ENCODE measurements around the gene TSPAN8. TPM values are rescaled to one million over a fixed set of nuclear protein-coding genes. Genes with fewer than 3 reads are reported as not detected.

Gene TSPAN8
- total RNA-seq, 1 experiment from 2014 or later, result 4.2 TPM

DNA sequence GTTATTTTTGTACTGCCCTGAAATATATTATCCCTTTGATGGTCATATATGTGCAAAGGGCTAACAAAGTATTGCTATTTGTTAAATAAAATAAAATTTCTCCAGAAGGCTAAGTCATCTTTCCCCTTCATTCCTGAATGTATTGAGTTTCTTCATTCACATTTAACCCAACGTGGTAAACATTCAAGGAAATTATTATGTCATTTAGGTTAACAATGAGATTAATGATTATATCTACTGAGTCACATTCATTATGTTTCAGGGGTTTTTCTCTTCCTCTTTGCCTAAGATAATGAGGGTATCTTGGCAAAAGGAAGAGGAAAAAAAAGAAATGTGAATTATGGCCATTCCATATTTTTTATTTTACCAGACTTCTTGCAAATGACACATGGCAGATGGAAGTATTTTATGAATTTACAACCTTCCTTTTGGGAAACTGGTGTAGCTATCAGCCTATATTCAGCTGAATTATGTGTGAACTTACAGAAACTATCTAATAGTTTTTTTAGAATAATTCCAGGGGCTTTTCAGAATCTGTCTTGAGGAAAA lies 27.2 kb downstream of the TSPAN8 start:
- CTCF ChIA-PET, result no interaction called here

DNA sequence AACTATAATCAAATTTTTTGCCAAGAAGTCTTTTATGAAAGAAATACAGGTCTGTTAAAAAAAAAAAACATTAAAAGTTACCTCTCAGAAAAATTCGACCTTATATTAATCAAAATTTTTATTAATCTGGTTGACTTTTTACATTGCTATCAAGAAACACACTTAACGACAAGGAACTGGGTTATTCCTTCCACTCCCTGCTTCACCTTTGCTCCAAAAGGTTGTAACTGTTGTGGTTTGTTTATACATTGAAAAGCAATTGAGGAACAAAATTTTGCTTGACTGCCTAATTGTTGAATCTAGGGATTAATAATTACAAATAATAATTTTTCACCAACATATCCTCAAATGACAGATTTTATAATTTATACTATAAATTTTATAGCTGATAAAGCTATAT lies 28.4 kb downstream of the TSPAN8 start:
- no peak for ATAC-seq

More for the DNA sequence above, 27.2 kb downstream of the TSPAN8 start:
- no peaks in the 10 kb centered on the region for H3K9me3 ChIP-seq (ENCODE audit: control insufficient read depth, insufficient read depth, low read depth, low read length)
- in situ Hi-C loops (cut with HindIII; ENCODE audit: low pct_unique_long_range_greater_than_20kb, low sequenced_read_pairs), result no loop called here
- POLR2A ChIA-PET, result no interaction called here
- H3K4me3 ChIP-seq (ENCODE audit: low read depth in 2 of 2, low read length in 2 of 2), result no peak overlapping the region
- DNase-seq (ENCODE audit: low read depth, low spot score) (no peak), ATAC-seq (no peak)
- TF ChIP-seq SIN3A (IDR thresholded peaks at IDR 0.05; ENCODE audit: borderline replicate concordance, insufficient read depth, low read depth, low read length) (no peak), TCF7L2 (IDR thresholded peaks at IDR 0.05; ENCODE audit: low read depth, low read length) (no peak), POLR2AphosphoS5 (IDR thresholded peaks at IDR 0.05; ENCODE audit: low read depth, low read length) (no peak)
- TF ChIP-seq, protein P1, sequence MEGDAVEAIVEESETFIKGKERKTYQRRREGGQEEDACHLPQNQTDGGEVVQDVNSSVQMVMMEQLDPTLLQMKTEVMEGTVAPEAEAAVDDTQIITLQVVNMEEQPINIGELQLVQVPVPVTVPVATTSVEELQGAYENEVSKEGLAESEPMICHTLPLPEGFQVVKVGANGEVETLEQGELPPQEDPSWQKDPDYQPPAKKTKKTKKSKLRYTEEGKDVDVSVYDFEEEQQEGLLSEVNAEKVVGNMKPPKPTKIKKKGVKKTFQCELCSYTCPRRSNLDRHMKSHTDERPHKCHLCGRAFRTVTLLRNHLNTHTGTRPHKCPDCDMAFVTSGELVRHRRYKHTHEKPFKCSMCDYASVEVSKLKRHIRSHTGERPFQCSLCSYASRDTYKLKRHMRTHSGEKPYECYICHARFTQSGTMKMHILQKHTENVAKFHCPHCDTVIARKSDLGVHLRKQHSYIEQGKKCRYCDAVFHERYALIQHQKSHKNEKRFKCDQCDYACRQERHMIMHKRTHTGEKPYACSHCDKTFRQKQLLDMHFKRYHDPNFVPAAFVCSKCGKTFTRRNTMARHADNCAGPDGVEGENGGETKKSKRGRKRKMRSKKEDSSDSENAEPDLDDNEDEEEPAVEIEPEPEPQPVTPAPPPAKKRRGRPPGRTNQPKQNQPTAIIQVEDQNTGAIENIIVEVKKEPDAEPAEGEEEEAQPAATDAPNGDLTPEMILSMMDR (IDR thresholded peaks at IDR 0.05), result no peak
- TF ChIP-seq, protein P2, sequence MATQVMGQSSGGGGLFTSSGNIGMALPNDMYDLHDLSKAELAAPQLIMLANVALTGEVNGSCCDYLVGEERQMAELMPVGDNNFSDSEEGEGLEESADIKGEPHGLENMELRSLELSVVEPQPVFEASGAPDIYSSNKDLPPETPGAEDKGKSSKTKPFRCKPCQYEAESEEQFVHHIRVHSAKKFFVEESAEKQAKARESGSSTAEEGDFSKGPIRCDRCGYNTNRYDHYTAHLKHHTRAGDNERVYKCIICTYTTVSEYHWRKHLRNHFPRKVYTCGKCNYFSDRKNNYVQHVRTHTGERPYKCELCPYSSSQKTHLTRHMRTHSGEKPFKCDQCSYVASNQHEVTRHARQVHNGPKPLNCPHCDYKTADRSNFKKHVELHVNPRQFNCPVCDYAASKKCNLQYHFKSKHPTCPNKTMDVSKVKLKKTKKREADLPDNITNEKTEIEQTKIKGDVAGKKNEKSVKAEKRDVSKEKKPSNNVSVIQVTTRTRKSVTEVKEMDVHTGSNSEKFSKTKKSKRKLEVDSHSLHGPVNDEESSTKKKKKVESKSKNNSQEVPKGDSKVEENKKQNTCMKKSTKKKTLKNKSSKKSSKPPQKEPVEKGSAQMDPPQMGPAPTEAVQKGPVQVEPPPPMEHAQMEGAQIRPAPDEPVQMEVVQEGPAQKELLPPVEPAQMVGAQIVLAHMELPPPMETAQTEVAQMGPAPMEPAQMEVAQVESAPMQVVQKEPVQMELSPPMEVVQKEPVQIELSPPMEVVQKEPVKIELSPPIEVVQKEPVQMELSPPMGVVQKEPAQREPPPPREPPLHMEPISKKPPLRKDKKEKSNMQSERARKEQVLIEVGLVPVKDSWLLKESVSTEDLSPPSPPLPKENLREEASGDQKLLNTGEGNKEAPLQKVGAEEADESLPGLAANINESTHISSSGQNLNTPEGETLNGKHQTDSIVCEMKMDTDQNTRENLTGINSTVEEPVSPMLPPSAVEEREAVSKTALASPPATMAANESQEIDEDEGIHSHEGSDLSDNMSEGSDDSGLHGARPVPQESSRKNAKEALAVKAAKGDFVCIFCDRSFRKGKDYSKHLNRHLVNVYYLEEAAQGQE (IDR thresholded peaks at IDR 0.05; ENCODE audit: insufficient read depth in 1 of 2, low read depth in 2 of 2, low read length in 1 of 2), result no peak
- H3K36me3 ChIP-seq (ENCODE audit: control insufficient read depth, insufficient read depth, low read length), result no peaks in the 10 kb centered on the region
- H3K27ac ChIP-seq (ENCODE audit: low read length), result no peak overlapping the region
- BruUV-seq (replicated peaks), result no TSS peak
- no peaks in the 10 kb centered on the region for H3K27me3 ChIP-seq (ENCODE audit: control insufficient read depth, insufficient read depth, low read length)
- no peaks in the 10 kb centered on the region for H3K4me1 ChIP-seq (ENCODE audit: control insufficient read depth, insufficient read depth, low read length)
- intact Hi-C loops (cut with micrococcal nuclease; ENCODE audit: unreplicated experiment), result loop anchor here (10.0 kb wide), 1 partner anchor 46 kb away; no protein-coding TSS in a partner anchor

More for the DNA sequence above, 28.4 kb downstream of the TSPAN8 start:
- no TSS peak for BruUV-seq (replicated peaks)
- TF ChIP-seq, protein P2 (IDR thresholded peaks at IDR 0.05; ENCODE audit: insufficient read depth in 1 of 2, low read depth in 2 of 2, low read length in 1 of 2), result no peak
- TF ChIP-seq POLR2AphosphoS5 (IDR thresholded peaks at IDR 0.05; ENCODE audit: low read depth, low read length) (no peak), TCF7L2 (IDR thresholded peaks at IDR 0.05; ENCODE audit: low read depth, low read length) (no peak), SIN3A (IDR thresholded peaks at IDR 0.05; ENCODE audit: borderline replicate concordance, insufficient read depth, low read depth, low read length) (no peak)
- TF ChIP-seq, protein P1 (IDR thresholded peaks at IDR 0.05), result no peak
- Histone ChIP-seq H3K27ac (ENCODE audit: low read length) (no peak overlapping the region), H3K4me3 (ENCODE audit: low read depth in 2 of 2, low read length in 2 of 2) (no peak overlapping the region), H3K4me1 (ENCODE audit: control insufficient read depth, insufficient read depth, low read length) (no peaks in the 10 kb centered on the region; the same call in 1 of the 2 replicates), H3K9me3 (ENCODE audit: control insufficient read depth, insufficient read depth, low read depth, low read length) (no peaks in the 10 kb centered on the region), H3K36me3 (ENCODE audit: control insufficient read depth, insufficient read depth, low read length) (no peaks in the 10 kb centered on the region), H3K27me3 (ENCODE audit: control insufficient read depth, insufficient read depth, low read length) (no peaks in the 10 kb centered on the region)
- DNase-seq (ENCODE audit: low read depth, low spot score), result no peak
- CTCF ChIA-PET, result no interaction called here
- intact Hi-C loops (cut with micrococcal nuclease; ENCODE audit: unreplicated experiment), result no loop called here
- in situ Hi-C loops (cut with HindIII; ENCODE audit: low pct_unique_long_range_greater_than_20kb, low sequenced_read_pairs), result no loop called here
- POLR2A ChIA-PET, result no interaction called here
